NCI-H1436 treated with DMSO at 0.1 percent for 48 hours (cell line): ENCODE measurements around the gene PHACTR1.

Experiments used
- DNase-seq: peaks from one replicate; lab custom pipeline; 2025; lab: John Stamatoyannopoulos, UW

The PHACTR1 gene

DNA sequence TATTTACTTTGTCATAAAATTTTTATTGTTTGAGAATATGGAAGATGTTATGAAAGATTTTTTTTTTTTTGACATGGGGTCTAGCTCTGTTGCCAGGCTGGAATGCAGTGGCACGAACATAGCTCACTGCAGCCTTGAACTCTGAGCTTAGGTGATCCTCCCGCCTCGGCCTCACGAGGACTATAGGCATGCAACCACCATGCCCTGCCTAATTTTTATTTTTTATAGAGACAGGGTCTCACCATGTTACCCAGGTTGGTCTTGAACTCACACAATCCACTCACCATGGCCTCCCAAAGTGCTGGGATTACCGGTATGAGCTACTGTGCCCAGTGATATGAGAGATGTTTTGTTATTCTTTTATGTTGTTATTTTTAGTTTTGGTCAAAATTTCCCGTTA is 316.0 kb downstream of the PHACTR1 start:
- DNase-seq, result no peak

DNA sequence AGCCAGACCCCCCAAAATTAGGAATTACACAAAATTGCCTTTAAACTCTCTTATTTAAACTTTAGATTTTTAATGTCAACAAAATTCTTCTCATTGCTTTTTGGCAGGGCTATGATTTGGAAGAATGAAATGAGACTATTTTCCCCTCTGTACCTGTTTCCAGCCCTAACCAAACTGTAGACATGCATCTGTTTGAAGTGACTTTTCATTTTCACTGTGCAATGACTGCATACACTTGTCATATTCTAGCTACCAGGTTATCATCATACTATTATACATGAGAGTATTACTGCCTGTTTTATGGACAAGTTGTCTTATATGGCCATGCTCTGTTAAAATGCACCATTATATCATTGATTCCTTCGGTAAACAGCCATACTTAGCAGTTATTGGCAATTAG is 316.6 kb downstream of the PHACTR1 start:
- no peak for DNase-seq

DNA sequence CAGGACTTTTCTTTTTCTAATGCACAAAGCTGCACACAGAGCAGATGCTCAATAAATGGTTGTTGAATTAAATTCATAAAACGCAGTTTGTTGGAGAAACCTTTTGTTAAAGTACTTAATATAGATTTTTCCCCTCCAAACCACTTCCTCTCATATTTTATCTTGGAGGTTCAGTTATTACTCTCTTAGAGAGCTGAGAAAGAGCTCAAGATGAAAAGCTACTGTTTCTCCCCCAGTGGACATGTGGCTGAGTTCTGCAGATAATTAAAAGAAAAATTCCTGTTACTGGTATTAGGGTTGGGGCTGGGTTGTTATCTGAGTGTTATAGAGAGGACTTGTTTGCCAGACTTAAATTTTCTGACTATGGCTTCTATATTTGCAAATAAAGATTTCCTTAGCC is 317.7 kb downstream of the PHACTR1 start:
- DNase-seq, result no peak

DNA sequence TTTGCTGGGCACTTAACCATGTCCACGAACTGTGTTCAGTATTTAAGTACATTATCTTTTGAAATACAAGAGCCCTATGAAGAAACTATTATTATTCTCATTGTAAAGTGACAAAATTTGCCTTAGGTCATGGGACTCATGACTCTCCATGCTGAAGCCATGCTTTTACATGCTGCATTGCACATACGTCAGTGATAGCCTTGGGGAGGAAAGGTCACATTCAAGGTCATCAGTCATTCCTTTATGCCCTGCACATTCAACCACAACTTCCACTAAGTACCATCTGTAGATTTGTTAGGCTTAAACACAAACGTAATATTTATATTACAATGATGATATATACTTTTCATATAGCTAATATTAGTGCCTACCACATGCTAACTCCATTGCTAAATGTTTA is 319.0 kb downstream of the PHACTR1 start:
- DNase-seq, result no peak

DNA sequence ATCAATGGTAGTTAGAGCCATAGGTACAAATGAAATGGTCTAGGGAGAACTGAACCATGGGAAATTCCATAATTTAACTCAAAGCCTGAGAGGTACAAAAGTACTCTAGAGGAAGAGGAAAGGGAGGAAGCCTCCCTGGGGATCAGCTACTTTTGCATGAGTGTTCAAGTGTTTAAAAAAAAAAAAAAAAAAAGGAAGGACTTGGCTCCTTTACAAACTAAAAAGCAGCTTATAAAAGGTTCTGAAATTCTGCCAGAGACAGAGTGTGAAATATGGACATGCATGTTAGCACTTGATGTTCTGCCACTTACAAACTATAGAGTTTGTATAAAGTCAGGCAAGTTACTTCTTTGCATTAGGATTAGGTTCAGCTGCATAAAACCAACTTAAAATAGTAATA is 321.7 kb downstream of the PHACTR1 start:
- no peak for DNase-seq

DNA sequence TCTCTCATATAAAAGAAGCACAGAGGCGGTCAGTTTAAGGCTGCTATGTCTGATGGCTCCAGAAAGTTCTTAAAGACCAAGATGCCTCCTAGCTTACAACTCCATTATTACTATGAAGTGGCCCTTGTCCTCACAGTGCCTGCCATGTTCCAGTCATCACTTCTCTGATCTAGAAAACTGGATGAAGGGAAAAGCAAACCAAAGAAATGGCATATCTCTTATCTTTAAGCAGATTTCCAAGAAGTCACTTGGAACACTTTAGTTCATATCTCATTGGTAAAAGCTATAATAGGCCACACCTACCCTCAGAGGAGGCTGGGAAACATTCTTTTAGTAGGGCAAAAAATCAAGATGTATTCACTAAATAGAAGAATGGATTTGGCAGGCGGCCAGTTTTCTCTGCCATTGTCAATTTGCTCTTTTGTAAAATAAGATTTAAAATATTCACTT is 322.2 kb downstream of the PHACTR1 start:
- no peak for DNase-seq

DNA sequence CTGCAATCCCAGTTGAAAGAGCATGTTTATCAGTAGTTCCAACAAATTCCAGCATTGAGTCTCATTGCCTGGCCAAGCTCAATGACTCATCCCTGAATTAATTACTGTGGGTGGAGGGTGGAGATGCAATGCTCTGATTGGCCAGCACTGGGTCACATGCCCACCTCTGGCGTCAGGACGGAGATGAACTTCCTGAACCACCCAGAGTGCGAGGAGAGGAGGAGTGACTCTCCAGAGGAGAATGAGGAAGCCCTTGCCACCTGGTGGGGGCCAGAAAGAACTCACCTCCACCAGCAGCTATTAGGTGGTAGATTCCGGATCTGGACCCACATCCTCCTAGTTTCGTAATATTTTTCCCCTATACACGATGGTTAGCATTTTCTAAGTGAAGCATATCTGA is 327.8 kb downstream of the PHACTR1 start:
- DNase-seq, result no peak

DNA sequence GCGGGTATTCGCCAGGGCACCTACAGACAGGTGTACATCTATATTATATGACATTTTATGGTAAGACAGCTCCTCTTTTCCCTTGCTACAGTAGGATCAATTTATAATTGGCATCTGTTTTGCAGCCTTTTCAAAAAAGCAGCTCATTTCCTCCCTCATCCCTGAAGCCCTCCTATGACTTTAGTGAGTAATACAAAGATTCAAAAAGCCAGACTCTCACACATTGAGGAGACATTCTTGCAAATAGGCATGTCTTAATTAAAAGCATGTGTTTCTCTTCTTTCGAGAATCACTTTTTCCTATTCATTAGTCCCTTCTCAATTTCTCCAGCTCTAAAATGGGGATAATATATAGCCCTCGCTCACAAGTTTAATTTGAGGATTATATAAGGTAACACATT is 328.3 kb downstream of the PHACTR1 start:
- no peak for DNase-seq

DNA sequence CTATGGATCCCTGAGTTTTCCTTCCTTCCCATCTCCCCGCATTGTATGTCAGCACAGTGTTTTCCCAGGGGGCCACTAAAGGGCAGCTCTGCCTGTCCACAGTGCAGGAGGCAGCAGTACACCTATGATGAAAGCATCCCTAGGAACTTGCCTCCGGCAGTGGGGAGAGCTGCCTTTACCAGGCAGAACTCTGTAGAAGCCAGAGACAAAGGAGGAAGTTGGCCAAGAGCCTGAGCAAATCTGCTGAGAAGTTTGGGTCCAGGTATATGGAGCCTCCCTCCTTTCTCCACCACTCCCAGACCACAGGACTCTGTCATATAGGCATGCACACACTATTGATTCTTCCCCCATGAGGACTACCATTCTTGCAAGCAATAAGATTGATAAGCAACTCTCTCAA is 329.1 kb downstream of the PHACTR1 start:
- no peak for DNase-seq

DNA sequence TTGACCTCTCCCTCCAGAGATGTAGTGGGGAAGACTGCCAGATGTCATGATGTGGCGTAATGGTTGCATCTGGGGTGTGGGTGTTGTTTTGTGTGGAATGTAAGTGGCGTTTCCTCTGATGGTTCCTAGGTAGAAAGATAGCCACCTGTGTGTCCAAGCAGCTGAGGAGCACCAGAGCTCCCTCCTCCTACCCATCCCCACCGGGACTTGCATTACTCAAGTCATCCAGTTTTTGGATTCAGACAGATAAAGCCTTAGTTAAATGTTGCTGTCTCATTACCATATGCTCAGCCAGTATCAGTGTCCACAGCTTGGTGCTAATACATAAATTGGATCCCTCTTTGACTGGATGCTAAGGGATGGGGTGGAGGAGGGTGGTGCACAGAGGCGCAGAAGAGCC is 329.5 kb downstream of the PHACTR1 start:
- DNase-seq, result no peak

DNA sequence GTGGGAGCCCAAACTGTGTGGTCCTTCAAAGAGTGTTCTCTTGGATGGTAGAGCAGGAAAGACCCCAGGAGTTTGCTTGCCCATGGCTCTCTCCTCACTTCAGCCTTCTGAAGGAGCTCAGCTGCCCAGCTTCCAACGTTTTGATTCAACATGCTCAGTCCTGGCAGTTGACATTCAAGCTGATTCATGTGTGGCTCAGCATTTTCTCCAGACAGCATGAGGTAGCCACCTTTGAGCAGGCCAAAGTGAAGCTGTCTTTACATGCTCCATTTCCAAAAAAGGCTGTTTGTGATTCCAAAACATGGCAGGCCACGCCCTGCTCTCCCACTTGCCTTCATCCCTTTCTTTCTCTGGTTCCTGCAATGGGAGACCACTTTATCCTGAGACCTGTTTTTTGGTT is 331.5 kb downstream of the PHACTR1 start:
- DNase-seq, result no peak

DNA sequence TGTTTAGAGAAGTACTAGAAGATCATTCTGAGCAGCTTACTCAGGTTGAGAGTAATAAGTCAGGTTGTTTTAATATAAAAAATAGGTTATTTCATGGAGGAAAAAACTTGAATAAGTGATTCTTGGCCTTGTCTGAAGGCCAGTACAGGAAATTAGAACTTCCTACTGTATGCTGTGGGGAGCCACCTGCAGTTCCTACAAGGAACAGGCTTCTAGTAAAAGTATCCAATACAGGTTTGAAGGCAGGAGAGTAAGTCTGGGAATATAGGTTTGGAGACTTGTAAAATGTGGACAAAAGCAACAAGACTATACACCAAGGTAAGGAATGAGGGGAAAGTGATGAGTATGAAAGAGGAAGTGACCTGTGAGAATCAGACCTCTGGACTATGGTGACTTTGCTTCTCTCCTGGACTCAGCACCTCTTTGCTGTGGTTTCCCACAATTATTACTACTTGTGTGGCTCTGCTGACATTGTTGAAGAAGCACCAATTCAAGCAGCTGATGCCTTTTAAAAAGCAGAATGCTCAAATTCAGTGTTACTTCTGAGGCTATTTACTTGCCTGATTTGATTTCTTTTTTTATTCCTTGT is 333.2 kb downstream of the PHACTR1 start:
- DNase-seq, result no peak

DNA sequence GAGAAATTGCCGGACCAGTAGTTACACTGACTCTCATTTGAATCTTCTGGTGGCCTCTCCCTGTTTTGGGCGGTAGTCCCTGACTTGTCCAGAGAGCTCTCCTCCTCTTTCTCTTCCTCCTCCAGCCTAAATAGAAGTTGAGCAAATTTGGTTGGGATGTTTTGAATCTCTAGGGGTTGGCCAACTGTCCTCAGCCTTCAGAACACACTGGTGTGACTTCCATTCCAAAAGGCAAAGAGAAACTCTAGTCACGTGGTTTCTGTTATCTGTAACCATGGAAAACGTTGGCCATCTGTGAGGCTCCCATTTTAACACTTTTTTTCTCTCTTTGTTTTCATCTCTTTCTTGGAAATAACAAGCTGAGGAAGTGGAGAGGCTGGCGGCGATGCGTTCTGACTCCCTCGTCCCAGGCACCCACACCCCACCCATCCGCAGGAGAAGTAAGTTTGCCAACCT is 336.5 kb downstream of the PHACTR1 start:
- DNase-seq, result no peak

DNA sequence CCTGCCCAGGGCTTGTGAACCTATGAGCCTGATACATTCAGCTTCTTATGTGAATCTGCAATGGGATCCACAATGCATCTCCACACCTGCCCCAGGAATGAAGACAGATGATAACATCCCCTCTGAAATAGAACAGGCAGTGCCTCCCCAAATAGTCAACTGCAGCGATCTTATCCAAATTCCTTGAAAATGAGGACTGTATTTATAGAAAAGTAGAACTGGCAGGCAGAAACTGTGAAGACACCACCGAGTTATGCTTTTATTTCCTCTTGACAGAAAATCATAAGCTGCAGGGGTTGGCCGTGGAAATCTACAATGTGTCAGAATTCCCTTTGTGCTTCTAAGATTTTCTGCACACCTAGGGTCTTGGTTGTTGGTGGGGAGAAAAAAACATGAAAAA is 341.5 kb downstream of the PHACTR1 start:
- DNase-seq, result no peak

DNA sequence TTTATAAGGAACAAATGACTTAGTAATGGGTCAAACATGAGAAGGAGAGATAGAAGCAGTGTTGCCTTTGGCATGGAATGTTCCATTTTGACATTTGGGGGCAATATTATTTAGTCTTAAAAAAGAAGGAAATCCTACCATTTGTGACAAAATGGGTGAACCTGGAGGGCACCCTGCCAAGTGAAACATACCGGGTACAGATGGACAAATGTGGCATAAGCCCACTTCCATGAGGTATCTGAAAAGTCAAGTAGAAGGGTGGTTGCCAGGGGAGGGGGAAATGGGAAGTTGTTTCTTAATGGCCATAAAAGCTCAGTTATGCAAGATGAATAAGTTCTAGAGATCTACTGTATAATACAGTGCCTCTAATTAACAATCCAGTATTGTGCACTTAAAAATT is 342.5 kb downstream of the PHACTR1 start:
- DNase-seq, result no peak

DNA sequence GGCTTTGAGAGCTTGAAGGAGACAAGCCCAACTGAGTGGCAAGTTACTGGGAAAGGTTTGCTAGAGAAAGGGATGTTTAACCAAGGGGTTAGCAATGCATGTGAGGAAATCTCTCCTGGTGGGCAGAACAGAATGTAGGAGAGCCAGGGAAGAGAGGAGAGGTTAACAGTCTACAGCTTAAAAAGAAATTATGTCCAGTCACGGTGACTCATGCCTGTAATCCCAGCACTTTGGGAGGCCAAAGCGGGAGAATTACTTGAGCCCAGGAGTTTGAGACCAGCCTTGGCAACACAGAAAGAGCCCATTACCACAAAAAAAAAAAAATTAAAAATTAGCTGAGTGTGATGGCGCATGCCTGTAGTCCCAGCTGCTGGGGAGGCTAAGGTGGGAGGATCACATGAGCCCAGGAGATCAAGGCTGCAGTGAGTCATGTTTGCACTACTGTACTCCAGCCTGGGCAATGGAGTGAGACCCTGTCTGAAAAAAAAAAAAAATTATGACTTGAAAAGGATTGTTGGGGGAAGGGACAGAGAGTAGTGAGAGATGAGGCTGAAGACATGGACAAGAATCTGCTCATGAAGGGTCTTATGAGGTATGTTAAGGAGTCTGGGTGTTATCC is 346.8 kb downstream of the PHACTR1 start:
- no peak for DNase-seq

DNA sequence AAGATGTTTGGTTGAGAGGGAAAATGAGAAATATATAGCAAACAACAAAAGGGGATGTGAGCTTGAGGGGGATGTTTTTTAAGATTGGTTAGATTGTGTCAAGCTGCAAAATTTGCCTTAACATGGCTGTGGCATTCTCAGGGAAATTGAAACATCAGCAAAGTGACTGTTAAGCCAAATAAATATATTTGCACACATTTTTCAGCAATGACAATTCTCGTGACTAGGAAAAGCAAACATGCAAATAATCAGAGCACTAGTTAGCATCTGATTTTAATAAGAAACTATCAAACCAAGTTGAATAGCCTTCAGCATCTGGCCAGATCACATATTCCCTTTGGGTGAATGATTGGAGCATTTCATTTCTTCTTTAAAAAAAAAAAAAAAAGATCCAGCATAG is 349.0 kb downstream of the PHACTR1 start:
- no peak for DNase-seq

DNA sequence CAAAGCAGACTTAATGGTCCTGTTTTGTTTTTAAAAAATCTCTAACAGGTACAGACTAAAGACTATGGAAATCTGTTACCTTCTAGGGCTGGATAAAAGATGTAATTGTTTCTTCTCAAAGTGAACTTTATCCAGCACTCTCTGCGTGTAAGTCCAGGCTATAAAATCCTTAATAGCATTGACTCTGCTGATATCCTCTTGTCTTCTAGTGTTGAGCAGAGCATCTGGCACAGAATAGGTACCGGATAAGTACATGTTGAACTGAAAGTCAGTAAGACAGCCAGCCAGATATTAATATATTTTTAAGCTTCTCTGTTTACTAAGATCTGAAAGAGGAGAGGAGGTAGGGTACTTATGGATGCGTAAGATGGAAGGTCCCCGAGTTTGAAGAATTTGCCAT is 349.5 kb downstream of the PHACTR1 start:
- no peak for DNase-seq

DNA sequence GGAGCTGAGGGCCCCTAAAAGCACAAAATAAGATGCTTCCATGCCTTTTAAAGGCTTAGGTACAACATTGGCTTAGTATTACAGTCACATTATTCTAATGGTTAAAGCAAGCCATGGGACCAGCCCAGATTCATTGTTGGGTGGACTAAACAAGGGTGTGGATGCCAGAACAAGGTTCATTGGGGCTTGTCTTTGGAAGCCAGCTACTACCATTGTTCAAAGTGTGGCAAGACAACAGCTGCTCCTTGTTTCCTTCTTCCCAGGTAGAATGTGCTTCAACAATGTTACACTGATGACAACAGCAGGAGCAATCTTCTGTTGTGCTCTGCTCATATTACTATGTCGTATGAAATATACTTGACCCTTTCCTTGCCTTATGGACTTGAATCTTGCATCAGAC is 350.3 kb downstream of the PHACTR1 start:
- DNase-seq, result no peak

DNA sequence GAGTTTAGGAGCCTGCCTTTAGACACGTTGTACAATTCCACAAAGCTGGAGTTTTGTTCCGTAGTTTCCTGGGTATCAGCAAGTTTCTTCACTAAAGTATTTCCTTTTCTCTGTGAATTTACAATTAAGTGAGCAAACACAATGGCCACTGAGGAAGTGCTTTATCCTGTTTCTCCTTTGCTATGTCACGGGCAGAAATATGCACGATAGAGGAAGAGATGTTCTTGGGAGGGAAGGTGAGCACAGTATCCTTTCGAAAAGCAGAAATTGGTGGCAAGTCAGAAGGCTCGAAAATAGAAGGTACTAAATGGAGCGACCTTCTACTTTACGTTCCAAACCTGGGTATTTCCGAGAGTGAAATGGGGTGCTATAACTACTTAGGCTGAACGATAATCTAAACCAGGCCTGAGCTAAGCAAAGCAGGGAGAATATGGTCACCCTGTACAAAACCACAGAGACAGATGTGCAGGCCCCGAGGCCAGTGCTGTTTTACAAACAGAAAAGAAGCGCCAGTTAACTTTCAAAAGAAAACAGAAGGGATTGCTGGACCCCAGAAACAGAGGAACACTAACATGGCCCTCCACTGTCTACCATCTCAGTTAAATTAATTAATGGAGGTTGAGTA is 352.1 kb downstream of the PHACTR1 start:
- DNase-seq, result no peak

DNA sequence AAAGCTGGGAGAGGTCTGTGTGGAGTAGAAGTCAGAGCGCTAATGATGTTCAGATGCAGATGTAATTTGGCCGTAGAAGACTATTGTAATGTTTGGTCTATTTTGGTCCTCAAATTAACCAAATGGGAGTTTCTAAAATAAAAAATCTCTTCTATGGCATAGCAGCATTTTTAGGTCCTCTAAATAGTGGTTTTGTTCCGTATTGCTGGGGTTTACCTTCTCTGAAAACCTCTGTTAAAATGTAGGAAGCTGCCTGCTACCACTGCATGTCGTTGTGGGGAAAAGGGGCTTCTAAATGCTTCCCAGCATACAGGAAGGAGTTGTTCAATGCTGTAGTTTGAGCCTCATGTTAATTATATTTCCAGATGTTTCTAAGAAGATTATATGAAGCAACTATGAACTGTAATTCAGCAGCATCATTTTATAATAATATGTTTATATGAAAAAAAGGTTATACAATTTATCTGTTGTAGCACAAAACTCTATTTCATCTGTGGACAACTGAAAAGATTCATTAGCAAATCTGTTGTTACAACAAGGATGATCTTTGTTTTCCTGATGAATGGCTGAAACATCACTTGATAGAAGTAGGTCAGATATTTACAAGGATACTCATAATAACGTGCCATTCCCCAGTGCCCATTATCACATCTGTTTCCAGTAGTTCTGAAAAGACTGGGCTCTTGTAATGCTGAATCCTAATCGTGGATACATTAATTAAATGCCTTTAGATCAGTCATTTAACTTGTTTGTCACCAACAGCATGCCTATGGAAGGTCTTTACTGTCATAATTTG is 355.2 kb downstream of the PHACTR1 start:
- DNase-seq, result no peak

DNA sequence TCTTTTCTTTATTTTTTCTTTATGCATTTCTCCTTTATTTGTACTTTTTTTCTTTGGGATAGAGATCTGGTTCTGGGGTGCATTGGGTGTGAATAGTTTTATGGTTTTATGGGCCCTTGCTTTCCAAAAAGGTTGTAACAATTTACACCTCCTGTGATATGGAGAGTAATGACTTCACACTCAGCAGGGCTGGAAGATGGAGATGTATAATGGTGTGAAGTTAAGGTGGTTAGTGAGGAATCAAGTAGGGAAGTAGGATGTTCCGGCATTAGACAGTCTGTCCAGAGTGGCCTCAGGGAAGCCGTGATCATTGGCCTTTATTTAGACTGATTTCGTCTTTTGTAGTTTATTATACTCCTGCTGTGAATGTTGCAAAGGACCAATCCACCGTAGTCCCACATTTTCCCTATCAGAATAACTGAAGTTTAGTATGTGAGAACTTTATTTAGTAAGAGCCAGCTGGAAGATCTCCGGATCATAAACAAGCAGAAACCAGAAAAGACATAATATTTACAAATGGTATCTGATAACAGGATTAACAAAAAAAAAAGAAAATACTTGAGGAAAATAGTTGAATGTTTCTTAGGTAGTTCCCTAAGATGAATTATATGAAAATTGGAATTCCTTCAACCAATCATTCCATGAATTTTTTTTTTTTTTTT is 356.2 kb downstream of the PHACTR1 start:
- no peak for DNase-seq
